Activated T-cell treated with anti-CD3 and anti-CD28 coated beads for 24 hours (primary cell): ENCODE measurements around the gene TTC5.
"Not testable (repeated sequence)": the region's sequence is repeated elsewhere in the genome, so short reads cannot be mapped to it uniquely, and the experiment has no call there.

Experiments
- DNase-seq: peaks from one replicate; pipeline ENCODE4 v3.0.0-alpha.2; 2020; ENCODE audit warnings: low read depth

The TTC5 gene

GRCh38 chr14:20305265-20306078 is at the start of gene TTC5:
Gene TTC5 (minus strand): TSS chr14:20305951. CDS start chr14:20305937, 14 bp downstream.
- DNase-seq: peak; percentile 88

GRCh38 chr14:20350860-20351259 is 45.1 kb upstream of the TTC5 start:
- no peak for DNase-seq

- DNase-seq: no peak
These were observed 44.5 kb upstream of the TTC5 start for GRCh38 chr14:20350282-20350681.

GRCh38 chr14:20347747-20348146 is 42.0 kb upstream of the TTC5 start:
- DNase-seq: no peak

GRCh38 chr14:20346713-20347112 is 41.0 kb upstream of the TTC5 start:
- DNase-seq: no peak

GRCh38 chr14:20345366-20345765 is 39.6 kb upstream of the TTC5 start:
- DNase-seq: no peak

- no peak for DNase-seq
These were observed 38.1 kb upstream of the TTC5 start for GRCh38 chr14:20343862-20344220.

- DNase-seq: peak; percentile 92
These were observed 37.5 kb upstream of the TTC5 start, which contains the start of gene PARP2 for GRCh38 chr14:20343092-20343861. Gene PARP2 (plus strand): TSS chr14:20343635. CDS start chr14:20343642, 7 bp downstream.

- DNase-seq: no peak
These were observed 35.9 kb upstream of the TTC5 start for GRCh38 chr14:20341646-20342045.

GRCh38 chr14:20341032-20341431 is 35.3 kb upstream of the TTC5 start:
- not testable (repeated sequence) for DNase-seq

GRCh38 chr14:20334017-20334416 is 28.3 kb upstream of the TTC5 start:
- DNase-seq: no peak

- DNase-seq: no peak
These were observed 27.7 kb upstream of the TTC5 start for GRCh38 chr14:20333494-20333841.

GRCh38 chr14:20332788-20333493 is 27.2 kb upstream of the TTC5 start, which contains the start of gene CCNB1IP1:
Gene CCNB1IP1 (minus strand): TSS chr14:20333279. CDS start chr14:20316523, 16,756 bp downstream.
- peak; percentile 45 for DNase-seq

- DNase-seq: no peak
These were observed 26.7 kb upstream of the TTC5 start for GRCh38 chr14:20332431-20332787.

GRCh38 chr14:20331053-20331613 is 25.4 kb upstream of the TTC5 start:
- DNase-seq: no peak

GRCh38 chr14:20329355-20329754 is 23.6 kb upstream of the TTC5 start:
- no peak for DNase-seq

- DNase-seq: no peak
These were observed 23.0 kb upstream of the TTC5 start for GRCh38 chr14:20328705-20329104.

- DNase-seq: no peak
These were observed 21.5 kb upstream of the TTC5 start for GRCh38 chr14:20327005-20327869.

- no peak for DNase-seq
These were observed 12.0 kb upstream of the TTC5 start for GRCh38 chr14:20317720-20318119.

- no peak for DNase-seq
These were observed 8.3 kb upstream of the TTC5 start for GRCh38 chr14:20314026-20314425.

GRCh38 chr14:20306079-20306423 is 300 bp upstream of the TTC5 start:
- no peak for DNase-seq
